Gastrocnemius medialis (tissue), 4 donors: Measurements from ENCODE around the gene SQSTM1.

Experiments used
- POLR2A ChIP-seq, 2 donors: fragments of 450-650 bp; IDR thresholded peaks; one replicate each; pipeline ENCODE4 v1.6.1; 2017; ENCODE audit warnings: antibody characterized with exemption in 2 of 2, mild to moderate bottlenecking in 2 of 2, moderate library complexity in 2 of 2
- TF ChIP-seq, protein P1 (sequence below), 5 experiments: fragments of 450-650 bp in 3 of 5; fragments of 200-600 bp in 2 of 5; sonication (generic) in 2 of 5; IDR thresholded peaks in 4 of 5; conservative IDR thresholded peaks in 1 of 5; 1 replicate in 4 of 5; 2 replicates in 1 of 5; pipeline ENCODE4 v1.5.1; 2016 to 2019; ENCODE audit warnings: antibody characterized with exemption in 5 of 5, mild to moderate bottlenecking in 3 of 5, moderate library complexity in 3 of 5

DNA sequence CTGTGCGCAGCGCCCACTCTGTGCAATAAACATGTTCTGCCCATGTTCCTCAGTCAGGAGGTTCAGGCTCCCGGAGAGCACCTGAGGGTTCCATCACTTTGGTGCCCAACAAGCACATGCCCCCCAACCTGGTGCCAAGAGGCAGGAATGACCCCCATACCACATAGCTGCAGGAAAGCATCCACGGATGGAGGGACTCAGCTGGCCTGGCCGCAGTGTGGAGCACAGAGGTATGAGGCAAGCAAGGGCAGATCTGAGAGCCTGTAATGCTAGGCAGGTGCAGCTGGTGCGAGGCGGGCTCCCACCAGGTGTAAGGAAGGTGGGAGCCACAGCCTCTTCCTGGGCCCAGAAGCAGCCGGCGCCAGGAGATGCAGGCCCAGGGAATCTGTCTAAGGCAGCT lies 42.2 kb downstream of the SQSTM1 start:
- TF ChIP-seq, protein P1, sequence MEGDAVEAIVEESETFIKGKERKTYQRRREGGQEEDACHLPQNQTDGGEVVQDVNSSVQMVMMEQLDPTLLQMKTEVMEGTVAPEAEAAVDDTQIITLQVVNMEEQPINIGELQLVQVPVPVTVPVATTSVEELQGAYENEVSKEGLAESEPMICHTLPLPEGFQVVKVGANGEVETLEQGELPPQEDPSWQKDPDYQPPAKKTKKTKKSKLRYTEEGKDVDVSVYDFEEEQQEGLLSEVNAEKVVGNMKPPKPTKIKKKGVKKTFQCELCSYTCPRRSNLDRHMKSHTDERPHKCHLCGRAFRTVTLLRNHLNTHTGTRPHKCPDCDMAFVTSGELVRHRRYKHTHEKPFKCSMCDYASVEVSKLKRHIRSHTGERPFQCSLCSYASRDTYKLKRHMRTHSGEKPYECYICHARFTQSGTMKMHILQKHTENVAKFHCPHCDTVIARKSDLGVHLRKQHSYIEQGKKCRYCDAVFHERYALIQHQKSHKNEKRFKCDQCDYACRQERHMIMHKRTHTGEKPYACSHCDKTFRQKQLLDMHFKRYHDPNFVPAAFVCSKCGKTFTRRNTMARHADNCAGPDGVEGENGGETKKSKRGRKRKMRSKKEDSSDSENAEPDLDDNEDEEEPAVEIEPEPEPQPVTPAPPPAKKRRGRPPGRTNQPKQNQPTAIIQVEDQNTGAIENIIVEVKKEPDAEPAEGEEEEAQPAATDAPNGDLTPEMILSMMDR (IDR thresholded peaks at IDR 0.05 in 4 of 5, conservative IDR thresholded peaks at IDR 0.05 in 1 of 5): no peak
- TF ChIP-seq POLR2A (IDR thresholded peaks at IDR 0.05): no peak
